RWPE2 (cell line): ENCODE data around the gene KIFC3.
A peak's percentile ranks its signal among the peaks of the same experiment; 100 is the strongest.

ENCODE experiments used
- ATAC-seq: fragments of 200-7000 bp; cut with Tn5 transposase; 3 replicates; pipeline ENCODE4 v1.9.1; 2021; ENCODE audit warnings: low read depth
- DNase-seq: peaks from one replicate; pipeline ENCODE4 v3.0.0-alpha.2; 2020; ENCODE audit warnings: low spot score
- H3K27ac ChIP-seq: fragments of 450-650 bp; 2 replicates; pipeline ENCODE4 v1.5.1; 2017; ENCODE audit warnings: mild to moderate bottlenecking; ENCODE audit not compliant: poor library complexity, severe bottlenecking
- H3K27me3 ChIP-seq: fragments of 250-450 bp; sonication (Bioruptor Pico); 2 replicates; pipeline ENCODE4 v1.5.1; 2021; ENCODE audit warnings: mild to moderate bottlenecking, moderate library complexity; ENCODE audit not compliant: insufficient read depth, poor library complexity, severe bottlenecking
- H3K36me3 ChIP-seq: fragments of 250-450 bp; sonication (Bioruptor Pico); 2 replicates; pipeline ENCODE4 v1.5.1; 2020; ENCODE audit warnings: low read depth, mild to moderate bottlenecking, moderate library complexity
- H3K4me1 ChIP-seq: fragments of 250-450 bp; sonication (Bioruptor Pico); 2 replicates; pipeline ENCODE4 v1.5.1; 2021; ENCODE audit warnings: mild to moderate bottlenecking, moderate library complexity; ENCODE audit not compliant: insufficient read depth, poor library complexity, severe bottlenecking
- H3K4me3 ChIP-seq: fragments of 250-450 bp; sonication (Bioruptor Pico); 2 replicates; pipeline ENCODE4 v1.5.1; 2021; ENCODE audit warnings: mild to moderate bottlenecking, moderate library complexity; ENCODE audit not compliant: severe bottlenecking
- H3K9me3 ChIP-seq: fragments of 250-450 bp; sonication (Bioruptor Pico); 2 replicates; pipeline ENCODE4 v1.5.1; 2021; ENCODE audit warnings: mild to moderate bottlenecking, moderate library complexity; ENCODE audit not compliant: severe bottlenecking
- CTCF ChIP-seq: fragments of 450-650 bp; IDR thresholded peaks from one replicate; pipeline ENCODE4 v1.5.1; 2017; ENCODE audit warnings: mild to moderate bottlenecking, moderate library complexity; ENCODE audit not compliant: poor library complexity, severe bottlenecking

Gene KIFC3

GRCh38 chr16:57740423-57741071, 61.7 kb downstream of the KIFC3 start:
- peak; percentile 65 for DNase-seq
- Histone ChIP-seq H3K4me1 (no peaks in the 10 kb centered on the region), H3K36me3 (peaks cover 6% of the 10 kb centered on the region), H3K4me3 (no peak overlapping the region), H3K9me3 (no peaks in the 10 kb centered on the region), H3K27me3 (no peaks in the 10 kb centered on the region), H3K27ac (no peak overlapping the region)
- no peak for ATAC-seq
- no peak for TF ChIP-seq CTCF

GRCh38 chr16:57739756-57740422, 62.4 kb downstream of the KIFC3 start:
- TF ChIP-seq CTCF = no peak
- H3K4me1 ChIP-seq = no peaks in the 10 kb centered on the region
- H3K36me3 ChIP-seq = peaks cover 6% of the 10 kb centered on the region

GRCh38 chr16:57738844-57739243, 63.4 kb downstream of the KIFC3 start:
- no peak for TF ChIP-seq CTCF
- Histone ChIP-seq H3K4me3 (no peak overlapping the region), H3K9me3 (no peaks in the 10 kb centered on the region), H3K36me3 (peaks cover 6% of the 10 kb centered on the region), H3K27me3 (no peaks in the 10 kb centered on the region), H3K27ac (no peak overlapping the region), H3K4me1 (no peaks in the 10 kb centered on the region)
- DNase-seq (no peak), ATAC-seq (no peak)

More at GRCh38 chr16:57739756-57740422, 62.4 kb downstream of the KIFC3 start:
- ATAC-seq (no peak), DNase-seq (no peak)
- no peaks in the 10 kb centered on the region for H3K9me3 ChIP-seq
- H3K27me3 ChIP-seq = no peaks in the 10 kb centered on the region
- no peak overlapping the region for H3K4me3 ChIP-seq
- H3K27ac ChIP-seq = no peak overlapping the region

GRCh38 chr16:57736419-57737351, 65.6 kb downstream of the KIFC3 start:
- H3K27me3 ChIP-seq = no peaks in the 10 kb centered on the region
- H3K4me1 ChIP-seq = no peaks in the 10 kb centered on the region
- H3K36me3 ChIP-seq = peaks cover 6% of the 10 kb centered on the region
- peak; percentile 20; the same call in 2 of the 3 replicates for ATAC-seq
- no peaks in the 10 kb centered on the region for H3K9me3 ChIP-seq
- no peak for DNase-seq
- peak overlapping the region; percentile 74 for H3K4me3 ChIP-seq
- peak overlapping the region; percentile 30 for H3K27ac ChIP-seq
- TF ChIP-seq CTCF = peak; percentile 42
